ELR (cell line): ENCODE measurements around the gene ABCF2.

Source experiments
- DNase-seq: peaks from one replicate; pipeline ENCODE4 v3.0.0-alpha.2; 2015; ENCODE audit warnings: low read depth

The ABCF2 gene

GRCh38 chr7:151226875-151227782 is at the start of gene ABCF2:
Gene ABCF2, minus strand, starts transcription at chr7:151227205. Its CDS starts 747 bp downstream, at chr7:151226458.
- peak; percentile 98 for DNase-seq

- DNase-seq, result no peak
These were observed 49.0 kb upstream of the ABCF2 start for GRCh38 chr7:151275813-151276577.

- DNase-seq, result no peak
These were observed 48.2 kb upstream of the ABCF2 start for GRCh38 chr7:151274936-151275812.

GRCh38 chr7:151274396-151274795 is 47.4 kb upstream of the ABCF2 start:
- no peak for DNase-seq

DNA sequence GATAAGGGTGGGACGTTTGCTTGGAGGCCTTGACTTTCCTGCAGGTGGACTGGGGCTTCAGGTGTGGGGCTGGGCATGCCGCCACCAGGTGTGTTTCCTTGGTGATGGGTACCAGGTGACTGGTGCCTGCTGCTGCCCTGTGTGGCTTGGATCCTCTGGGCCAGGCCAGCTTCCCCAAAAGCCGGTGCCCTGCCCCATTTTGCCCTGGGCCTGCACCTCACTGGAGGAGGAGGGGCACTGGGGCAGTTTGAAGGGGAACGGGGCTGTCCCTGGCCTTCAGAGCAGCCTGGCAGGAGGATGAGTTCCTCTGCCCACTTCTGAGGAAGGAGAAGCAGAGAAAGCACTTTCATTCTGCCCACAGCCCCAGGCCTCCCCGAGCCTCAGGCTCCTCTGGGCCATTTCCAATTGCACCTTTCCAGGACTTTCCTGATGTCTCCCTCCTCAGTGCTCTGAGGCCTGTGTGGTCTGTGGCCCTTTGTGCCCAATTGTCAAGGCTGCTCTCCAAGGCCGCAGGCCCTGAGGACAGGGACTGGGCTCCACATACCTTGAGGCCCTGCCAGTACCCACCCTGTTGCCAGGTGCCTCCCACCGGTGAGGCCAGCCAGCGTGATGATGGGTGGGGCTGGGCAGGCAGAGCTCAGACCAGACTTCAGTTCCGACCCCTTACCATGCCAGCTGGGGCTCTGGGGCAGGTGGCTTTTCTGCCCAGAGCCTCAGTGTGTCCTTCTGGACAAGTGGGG is 46.8 kb upstream of the ABCF2 start:
- DNase-seq, result no peak

- no peak for DNase-seq
These were observed 45.9 kb upstream of the ABCF2 start for GRCh38 chr7:151272877-151273276.

DNA sequence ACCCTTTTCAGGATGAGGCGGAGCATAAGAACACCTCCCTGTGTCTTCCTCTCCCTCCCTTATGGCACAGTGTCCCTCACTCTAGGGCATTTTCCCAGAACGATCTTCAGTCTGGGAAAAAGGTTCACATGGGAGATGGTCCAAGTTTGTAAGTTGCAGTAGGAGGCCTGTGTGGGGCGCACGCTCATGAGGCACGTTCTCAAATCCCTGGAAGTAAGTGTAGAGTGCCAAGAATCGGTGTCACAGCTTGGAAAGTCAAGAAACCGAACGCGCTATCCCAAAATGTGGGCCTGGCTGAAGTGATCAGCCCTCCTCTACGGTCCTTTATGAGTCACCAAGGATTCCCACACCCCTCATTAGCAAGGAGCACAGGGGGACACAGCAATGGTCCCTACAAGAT is 45.4 kb upstream of the ABCF2 start:
- DNase-seq, result no peak

GRCh38 chr7:151271699-151272355 is 44.8 kb upstream of the ABCF2 start:
- no peak for DNase-seq

GRCh38 chr7:151269511-151269910 is 42.5 kb upstream of the ABCF2 start:
- DNase-seq, result no peak

GRCh38 chr7:151265351-151265931 is 38.4 kb upstream of the ABCF2 start:
- DNase-seq, result no peak

DNA sequence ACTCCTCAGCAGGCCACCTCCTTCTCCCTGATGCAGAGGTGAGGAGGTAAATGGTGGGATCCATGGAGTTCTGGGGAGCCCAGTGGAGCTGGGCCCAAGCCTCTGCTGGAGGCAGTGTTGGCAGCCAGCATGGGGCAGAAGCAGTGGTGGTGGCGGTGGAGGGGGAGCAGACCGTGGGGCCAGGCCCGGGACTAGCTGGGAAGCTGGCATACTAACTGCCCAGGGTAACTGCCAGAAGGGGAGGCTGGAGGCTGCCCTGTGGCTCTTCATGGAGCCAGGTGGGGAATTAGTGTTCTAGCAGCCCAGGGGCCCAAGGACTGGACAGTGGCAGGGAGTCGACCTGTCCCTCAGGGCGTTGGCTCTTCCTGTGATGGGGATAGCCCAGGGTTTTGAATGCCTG is 37.6 kb upstream of the ABCF2 start:
- no peak for DNase-seq

GRCh38 chr7:151261529-151261928 is 34.5 kb upstream of the ABCF2 start:
- DNase-seq, result no peak

DNA sequence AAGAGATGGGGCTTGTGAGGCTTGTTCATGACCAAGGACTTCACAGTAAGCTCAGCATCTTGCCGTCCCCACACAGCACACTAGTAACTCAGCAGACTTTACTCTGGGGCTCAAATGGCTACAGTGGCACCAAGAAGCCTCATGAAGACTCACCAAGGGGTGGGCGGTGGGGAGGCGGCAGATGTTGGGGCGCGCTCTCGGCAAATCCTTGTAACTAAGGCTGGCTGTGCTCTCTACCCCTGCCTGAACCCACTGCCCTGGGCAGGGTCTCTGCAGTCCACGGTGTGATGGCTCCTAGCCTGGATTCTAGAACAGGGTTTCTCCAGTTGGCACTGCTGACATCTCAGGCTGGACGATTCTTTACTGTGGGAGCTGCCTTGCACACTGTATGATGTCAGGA is 33.9 kb upstream of the ABCF2 start:
- no peak for DNase-seq

DNA sequence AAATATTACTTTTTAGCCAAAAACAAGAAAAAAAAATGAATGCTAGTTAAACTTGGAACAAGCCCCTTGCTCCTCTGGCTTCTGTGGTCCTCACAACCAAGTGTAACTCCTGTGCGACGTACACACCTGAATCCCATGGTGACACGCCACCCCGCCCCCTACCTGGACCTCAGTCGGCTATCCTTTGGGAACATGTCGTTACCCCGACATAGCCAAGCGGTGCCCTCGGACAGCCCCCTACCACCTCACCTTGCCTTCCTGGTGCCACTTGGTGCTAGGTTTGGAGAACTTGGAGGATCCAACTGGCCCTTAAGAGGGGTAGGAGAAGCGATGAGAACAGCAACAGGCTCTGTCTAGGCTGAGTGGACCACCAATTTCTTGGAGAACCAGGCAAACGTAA is 33.5 kb upstream of the ABCF2 start:
- no peak for DNase-seq

DNA sequence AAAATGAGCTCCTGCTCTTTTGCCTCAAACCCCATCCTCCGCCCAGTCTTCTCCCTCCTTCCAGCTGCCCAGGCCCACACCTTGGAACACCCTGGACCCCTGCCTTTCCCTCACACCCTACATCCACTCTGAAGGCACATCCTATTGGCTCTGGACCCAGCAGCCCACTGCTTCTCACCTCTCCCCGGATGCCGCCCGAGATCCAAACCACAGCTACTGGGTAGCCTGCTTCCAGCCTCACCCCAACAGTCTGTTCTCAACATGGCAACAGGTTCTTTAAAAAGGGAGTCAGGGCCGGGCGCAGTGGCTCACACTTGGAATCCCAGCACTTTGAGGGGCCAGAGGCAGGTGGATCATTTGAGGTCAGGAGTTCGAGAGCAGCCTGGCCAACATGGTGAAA is 31.0 kb upstream of the ABCF2 start:
- no peak for DNase-seq

DNA sequence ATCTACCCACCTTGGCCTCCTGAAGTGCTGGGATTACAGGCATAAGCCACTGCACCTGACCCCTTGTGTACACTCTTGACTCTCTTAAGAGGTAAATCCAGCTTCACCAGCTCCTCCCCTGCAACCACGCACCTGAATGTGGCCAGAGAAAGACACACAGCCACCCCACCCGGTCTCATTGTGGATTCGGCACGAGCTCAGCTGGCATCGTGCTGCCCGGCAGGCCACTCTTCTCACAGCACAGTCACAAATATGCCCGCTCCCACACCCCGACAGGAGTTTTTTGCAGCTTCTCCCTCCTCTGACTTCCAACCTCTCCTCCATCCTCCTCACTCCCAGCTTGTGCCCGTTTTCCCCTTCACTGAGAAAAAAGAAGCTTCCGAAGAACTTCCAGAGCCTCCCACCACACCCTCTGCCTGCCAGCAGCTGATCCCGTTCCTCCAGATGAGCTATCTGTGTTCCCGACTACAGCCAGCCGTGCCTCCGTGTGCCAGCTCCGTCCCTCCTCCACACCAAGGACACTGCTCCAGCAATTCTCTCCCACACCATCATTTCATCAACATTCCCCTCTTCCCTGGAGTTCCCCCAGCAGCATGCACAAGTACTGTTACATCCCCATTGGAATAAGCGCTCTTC is 29.5 kb upstream of the ABCF2 start:
- no peak for DNase-seq

DNA sequence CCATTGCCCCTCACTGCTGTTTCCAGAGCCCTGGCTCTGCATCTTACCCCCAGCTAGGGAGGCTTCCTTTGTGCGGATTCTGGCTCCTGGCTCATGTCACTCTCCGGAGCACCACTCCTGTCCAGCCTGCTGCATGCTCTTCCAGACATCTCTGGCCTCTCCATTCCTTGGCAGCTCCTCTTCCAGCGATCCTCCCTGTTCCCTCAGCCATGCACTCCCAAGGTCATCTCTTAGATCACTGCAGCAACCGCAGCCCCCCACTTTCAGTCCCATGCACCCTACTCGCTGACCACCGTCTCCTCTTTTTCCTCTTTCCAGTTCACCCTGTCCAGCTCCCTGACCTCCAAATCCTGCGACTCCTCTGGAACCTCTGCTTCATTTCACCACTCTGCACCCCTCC is 28.4 kb upstream of the ABCF2 start:
- no peak for DNase-seq

GRCh38 chr7:151254851-151255250 is 27.8 kb upstream of the ABCF2 start:
- no peak for DNase-seq

DNA sequence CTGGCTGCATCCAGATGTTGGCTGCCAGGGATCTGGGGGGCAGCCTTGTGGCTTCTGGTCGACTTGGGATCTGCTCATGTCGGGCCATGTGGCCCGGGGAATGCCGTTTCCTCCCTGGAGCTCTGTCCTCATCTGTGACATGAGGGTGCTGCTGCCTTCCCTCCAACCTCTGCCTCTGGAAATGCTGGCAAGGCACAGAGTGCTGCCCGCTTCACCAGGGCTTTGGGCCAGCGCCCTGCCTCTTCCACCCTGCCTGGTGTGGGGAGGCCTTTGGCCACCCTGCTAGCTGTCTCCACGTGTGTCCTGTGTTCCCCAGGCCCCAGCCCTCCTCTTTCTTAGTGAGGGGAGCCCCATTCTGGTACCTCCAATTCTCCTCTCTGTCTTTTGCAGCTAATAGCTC is 27.3 kb upstream of the ABCF2 start:
- no peak for DNase-seq
